ENCODE measurements around the gene SNED1. TPM values are rescaled to one million over a fixed set of nuclear protein-coding genes. Genes with fewer than 3 reads are reported as not detected.
A peak's percentile ranks its signal among the peaks of the same experiment; 100 is the strongest.

SNED1 gene
- total RNA-seq, 2 donors from 2014 or later = 9.4 to 10.1 TPM

GRCh38 chr2:241050624-241051577 lies 52.5 kb downstream of the SNED1 start:
- DNase-seq (no peak), ATAC-seq (no peak)
- intact Hi-C loops (cut with DNase I, micrococcal nuclease) = no loop called here

DNA sequence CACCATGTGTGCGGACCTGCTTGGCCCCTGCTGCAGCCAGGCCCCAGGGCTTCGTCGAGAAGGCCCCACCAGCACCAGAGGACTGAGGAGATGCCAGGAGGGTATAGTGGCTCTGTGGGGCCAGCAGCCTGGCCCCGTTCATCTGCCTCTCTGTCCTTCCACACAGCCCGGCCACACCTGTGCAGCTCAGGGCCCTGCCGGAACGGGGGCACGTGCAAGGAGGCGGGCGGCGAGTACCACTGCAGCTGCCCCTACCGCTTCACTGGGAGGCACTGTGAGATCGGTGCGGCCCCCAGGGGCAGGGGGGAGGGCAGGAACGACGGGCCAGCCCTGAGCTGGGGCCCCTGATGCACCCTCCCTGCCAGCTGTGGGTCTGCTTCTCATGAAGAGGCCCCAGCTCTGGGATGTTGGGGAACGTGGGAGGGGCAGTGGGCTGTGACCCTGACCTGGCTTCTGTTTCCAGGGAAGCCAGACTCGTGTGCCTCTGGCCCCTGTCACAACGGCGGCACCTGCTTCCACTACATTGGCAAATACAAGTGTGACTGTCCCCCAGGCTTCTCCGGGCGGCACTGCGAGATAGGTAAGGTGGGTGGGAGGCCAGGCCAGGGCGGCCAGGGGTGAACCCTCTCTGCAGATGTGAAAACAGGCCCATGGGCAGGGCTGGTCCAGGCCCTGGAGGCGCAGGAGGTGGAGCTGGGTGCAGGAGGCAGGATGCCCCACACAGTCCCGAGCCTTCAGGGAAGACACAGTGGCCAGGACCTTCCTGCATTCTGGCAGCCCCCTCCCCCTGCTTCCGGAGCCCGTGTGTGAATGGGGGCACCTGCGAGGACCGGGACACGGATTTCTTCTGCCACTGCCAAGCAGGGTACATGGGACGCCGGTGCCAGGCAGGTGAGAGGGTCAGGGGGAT lies 53.4 kb downstream of the SNED1 start:
- DNase-seq = peak in 1 of 2 donors; percentile 20
- intact Hi-C loops (cut with DNase I, micrococcal nuclease) = no loop called here
- no peak for ATAC-seq

DNA sequence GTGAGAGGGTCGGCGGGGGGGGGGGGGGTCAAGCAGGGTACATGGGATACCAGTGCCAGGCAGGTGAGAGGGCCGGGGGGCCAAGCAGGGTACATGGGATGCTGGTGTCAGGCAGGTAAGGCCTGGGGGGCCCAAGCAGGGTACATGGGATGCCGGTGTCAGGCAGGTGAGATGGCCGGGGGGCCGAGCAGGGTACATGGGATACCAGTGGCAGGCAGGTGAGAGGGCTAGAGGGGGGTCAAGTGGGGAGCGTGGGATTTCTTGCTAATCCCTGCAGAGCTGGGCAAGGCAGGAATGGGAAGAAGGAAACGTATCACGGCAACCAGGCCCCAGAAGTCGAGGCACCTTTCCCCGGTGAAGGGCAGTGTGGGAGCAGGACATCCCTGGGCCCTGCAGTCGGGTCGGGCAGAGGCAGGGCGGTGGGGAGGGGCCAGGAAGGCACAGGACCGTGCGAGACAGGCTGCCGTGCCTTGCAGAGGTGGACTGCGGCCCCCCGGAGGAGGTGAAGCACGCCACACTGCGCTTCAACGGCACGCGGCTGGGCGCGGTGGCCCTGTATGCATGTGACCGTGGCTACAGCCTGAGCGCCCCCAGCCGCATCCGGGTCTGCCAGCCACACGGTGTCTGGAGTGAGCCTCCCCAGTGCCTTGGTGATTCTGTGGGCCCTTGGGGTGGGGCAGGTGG lies 54.4 kb downstream of the SNED1 start:
- no peak for ATAC-seq
- no peak for DNase-seq
- intact Hi-C loops (cut with DNase I, micrococcal nuclease) = no loop called here

DNA sequence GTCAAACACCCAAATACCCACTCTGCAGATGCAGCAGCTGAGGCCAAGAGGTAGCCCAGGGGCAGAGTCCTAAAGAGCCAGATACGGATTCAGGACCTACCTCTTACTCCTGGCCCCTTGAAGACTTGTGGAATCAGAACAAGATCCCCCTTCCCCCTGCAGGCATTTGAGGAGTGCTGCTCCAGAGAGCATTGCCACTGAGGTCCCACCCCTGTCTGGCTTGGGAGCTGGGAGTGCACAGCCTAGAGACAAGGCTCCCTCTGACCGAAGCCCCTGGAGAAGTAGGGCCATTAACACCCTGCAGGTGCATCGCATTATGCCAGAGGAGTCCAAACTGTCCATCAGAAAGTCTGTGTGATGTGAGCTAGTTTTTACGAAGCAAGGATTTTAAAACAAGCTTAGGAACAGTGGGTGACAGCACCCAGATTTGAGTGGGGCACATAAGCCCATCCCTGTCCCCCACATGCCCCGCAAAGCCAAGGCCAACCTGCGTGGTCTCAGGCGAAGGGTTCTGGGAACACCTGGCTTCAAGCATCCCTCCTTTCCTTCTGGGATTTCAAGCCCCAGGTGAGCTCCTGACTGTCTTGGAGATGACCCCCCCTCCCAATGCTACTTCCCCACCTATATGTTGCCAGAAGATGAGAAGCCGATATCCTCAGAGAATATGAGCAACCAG lies 55.3 kb downstream of the SNED1 start:
- no peak for ATAC-seq

GRCh38 chr2:241061275-241061674 lies 62.9 kb downstream of the SNED1 start:
- ATAC-seq = no peak
- intact Hi-C loops (cut with DNase I, micrococcal nuclease) = no loop called here
- DNase-seq = no peak

More for the DNA sequence above, 55.3 kb downstream of the SNED1 start:
- intact Hi-C loops (cut with DNase I, micrococcal nuclease) = no loop called here
- DNase-seq = no peak

- ATAC-seq (no peak), DNase-seq (no peak)
- intact Hi-C loops (cut with DNase I, micrococcal nuclease) = no loop called here
Observed at GRCh38 chr2:241062389-241063092, 64.1 kb downstream of the SNED1 start.

- DNase-seq (no peak), ATAC-seq (peak; percentile 49)
- intact Hi-C loops (cut with DNase I, micrococcal nuclease) = no loop called here
Observed at GRCh38 chr2:241063093-241063551, 64.7 kb downstream of the SNED1 start.

- peak; percentile 47 for ATAC-seq
- DNase-seq = no peak
- intact Hi-C loops (cut with DNase I, micrococcal nuclease) = no loop called here
Observed at GRCh38 chr2:241063587-241063986, 65.2 kb downstream of the SNED1 start.

- ATAC-seq = peak; percentile 93
- intact Hi-C loops (cut with DNase I, micrococcal nuclease) = no loop called here
- DNase-seq = peak; percentile 46 to 61
Observed at GRCh38 chr2:241064008-241064801, 65.8 kb downstream of the SNED1 start.

- no peak for ATAC-seq
Observed at GRCh38 chr2:241064802-241065354, 66.5 kb downstream of the SNED1 start.

DNA sequence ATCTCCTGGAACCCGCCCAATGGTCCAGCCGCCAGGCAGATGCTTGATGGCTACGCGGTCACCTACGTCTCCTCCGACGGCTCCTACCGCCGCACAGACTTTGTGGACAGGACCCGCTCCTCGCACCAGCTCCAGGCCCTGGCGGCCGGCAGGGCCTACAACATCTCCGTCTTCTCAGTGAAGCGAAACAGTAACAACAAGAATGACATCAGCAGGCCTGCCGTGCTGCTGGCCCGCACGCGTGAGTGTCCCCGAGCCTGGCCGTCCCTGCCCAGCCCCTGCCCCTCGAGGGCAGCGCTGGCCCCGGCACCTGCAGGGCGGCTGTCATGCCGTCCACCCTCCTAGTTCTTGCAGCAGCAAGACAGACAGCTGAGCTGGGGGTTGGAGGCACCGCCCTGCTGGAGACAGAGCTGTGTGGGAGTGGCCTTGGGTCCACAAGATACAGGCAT lies 67.0 kb downstream of the SNED1 start:
- intact Hi-C loops (cut with DNase I, micrococcal nuclease) = no loop called here
- ATAC-seq (no peak), DNase-seq (no peak)

More at GRCh38 chr2:241064802-241065354, 66.5 kb downstream of the SNED1 start:
- no peak for DNase-seq
- intact Hi-C loops (cut with DNase I, micrococcal nuclease) = no loop called here

GRCh38 chr2:241066171-241066892 lies 67.9 kb downstream of the SNED1 start:
- ATAC-seq = no peak
- intact Hi-C loops (cut with DNase I, micrococcal nuclease) = no loop called here
- no peak for DNase-seq

GRCh38 chr2:241066893-241067341 lies 68.5 kb downstream of the SNED1 start:
- intact Hi-C loops (cut with DNase I, micrococcal nuclease) = no loop called here
- ATAC-seq (no peak), DNase-seq (no peak)

GRCh38 chr2:241067501-241068135 lies 69.2 kb downstream of the SNED1 start:
- intact Hi-C loops (cut with DNase I, micrococcal nuclease) = no loop called here
- DNase-seq = no peak
- ATAC-seq = no peak

GRCh38 chr2:241068136-241068941 lies 69.9 kb downstream of the SNED1 start:
- no peak for ATAC-seq
- intact Hi-C loops (cut with DNase I, micrococcal nuclease) = no loop called here
- DNase-seq = no peak
